ENCODE measurements around the gene ACOX2. TPM values are rescaled to one million over a fixed set of nuclear protein-coding genes. Genes with fewer than 3 reads are reported as not detected.

The ACOX2 gene
- total RNA-seq, 4 donors from 2014 or later: 18.6 to 43.1 (median 36.1) TPM

DNA sequence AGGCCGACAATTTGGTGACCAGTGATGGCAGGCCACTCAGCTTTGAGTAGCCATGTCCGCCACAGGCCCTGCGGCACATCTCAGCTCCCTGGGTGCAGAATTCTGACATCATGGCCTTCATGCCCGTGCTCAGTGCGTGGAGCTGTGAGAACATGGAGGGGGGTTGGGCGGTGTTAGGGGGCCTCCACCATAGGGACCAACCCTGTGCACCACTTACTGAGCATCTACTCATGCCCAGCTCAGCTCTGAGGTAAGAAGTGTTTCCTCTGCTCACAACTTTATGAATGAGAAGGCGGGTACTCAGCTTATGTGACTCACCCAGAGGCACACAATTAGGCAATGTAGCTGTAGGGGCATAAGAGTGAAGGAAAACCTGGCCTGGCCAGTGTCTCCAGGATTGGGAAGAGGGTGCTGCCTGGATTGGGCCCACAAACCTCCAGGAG is 10.5 kb downstream of the ACOX2 start:
- DNase-seq (ENCODE audit: low spot score in 2 of 2): no peak
- Histone ChIP-seq H3K36me3 (peaks cover 0 to 100% (median 7%) of the 10 kb centered on the region in 3 donors), H3K27ac (no peak overlapping the region), H3K4me3 (no peak overlapping the region), H3K27me3 (no peaks in the 10 kb centered on the region), H3K4me1 (peaks cover 0 to 18% (median 0%) of the 10 kb centered on the region in 4 donors), H3K9me3 (no peaks in the 10 kb centered on the region)
- no peak for TF ChIP-seq POLR2A (IDR thresholded peaks at IDR 0.05)
- TF ChIP-seq, protein P1, sequence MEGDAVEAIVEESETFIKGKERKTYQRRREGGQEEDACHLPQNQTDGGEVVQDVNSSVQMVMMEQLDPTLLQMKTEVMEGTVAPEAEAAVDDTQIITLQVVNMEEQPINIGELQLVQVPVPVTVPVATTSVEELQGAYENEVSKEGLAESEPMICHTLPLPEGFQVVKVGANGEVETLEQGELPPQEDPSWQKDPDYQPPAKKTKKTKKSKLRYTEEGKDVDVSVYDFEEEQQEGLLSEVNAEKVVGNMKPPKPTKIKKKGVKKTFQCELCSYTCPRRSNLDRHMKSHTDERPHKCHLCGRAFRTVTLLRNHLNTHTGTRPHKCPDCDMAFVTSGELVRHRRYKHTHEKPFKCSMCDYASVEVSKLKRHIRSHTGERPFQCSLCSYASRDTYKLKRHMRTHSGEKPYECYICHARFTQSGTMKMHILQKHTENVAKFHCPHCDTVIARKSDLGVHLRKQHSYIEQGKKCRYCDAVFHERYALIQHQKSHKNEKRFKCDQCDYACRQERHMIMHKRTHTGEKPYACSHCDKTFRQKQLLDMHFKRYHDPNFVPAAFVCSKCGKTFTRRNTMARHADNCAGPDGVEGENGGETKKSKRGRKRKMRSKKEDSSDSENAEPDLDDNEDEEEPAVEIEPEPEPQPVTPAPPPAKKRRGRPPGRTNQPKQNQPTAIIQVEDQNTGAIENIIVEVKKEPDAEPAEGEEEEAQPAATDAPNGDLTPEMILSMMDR (IDR thresholded peaks at IDR 0.05): no peak
- TF ChIP-seq EP300 (IDR thresholded peaks at IDR 0.05): peak in 1 of 2 donors; percentile 18
- 71 to 78% methylated on average over 7 of the region's 7 CpGs for WGBS, 2 donors

DNA sequence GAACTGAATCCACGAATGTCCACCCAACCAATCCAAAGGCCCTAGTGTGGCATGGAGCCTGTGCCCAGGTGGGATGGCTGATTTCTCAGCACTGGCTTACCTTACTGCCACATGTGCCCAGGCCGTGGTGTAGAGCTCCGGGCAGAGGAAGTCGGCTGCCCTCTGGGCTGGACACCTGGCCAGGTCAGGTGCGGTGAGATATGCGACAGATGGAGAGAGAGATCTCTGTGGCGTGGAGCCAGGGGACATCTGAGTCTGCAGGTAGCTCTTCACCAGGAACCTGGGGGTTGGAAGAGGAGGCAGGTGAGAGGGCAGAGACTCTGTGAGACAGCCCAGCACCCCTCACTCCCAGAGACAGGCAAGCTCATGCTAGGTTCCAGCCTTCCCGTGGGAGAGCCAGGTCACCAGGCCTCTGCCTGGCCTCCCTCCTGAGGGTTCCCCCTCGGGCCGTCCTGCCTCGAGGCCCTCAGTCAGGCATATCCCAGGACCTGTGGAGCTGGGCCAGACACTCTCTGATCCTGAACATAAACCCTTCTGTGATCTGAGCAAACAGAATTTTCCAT is 12.6 kb downstream of the ACOX2 start:
- Histone ChIP-seq H3K36me3 (peaks cover 0 to 100% (median 7%) of the 10 kb centered on the region in 3 donors), H3K4me3 (no peak overlapping the region), H3K9me3 (no peaks in the 10 kb centered on the region), H3K4me1 (peaks cover 0 to 15% (median 0%) of the 10 kb centered on the region in 4 donors), H3K27me3 (no peaks in the 10 kb centered on the region), H3K27ac (no peak overlapping the region)
- no peak for DNase-seq (ENCODE audit: low spot score in 2 of 2)
- 84 to 86% methylated on average over 10 to 11 of the region's 11 CpGs for WGBS, 2 donors
- TF ChIP-seq, protein P1 (IDR thresholded peaks at IDR 0.05): no peak
- TF ChIP-seq EP300 (IDR thresholded peaks at IDR 0.05): no peak
- no peak for TF ChIP-seq POLR2A (IDR thresholded peaks at IDR 0.05)

DNA sequence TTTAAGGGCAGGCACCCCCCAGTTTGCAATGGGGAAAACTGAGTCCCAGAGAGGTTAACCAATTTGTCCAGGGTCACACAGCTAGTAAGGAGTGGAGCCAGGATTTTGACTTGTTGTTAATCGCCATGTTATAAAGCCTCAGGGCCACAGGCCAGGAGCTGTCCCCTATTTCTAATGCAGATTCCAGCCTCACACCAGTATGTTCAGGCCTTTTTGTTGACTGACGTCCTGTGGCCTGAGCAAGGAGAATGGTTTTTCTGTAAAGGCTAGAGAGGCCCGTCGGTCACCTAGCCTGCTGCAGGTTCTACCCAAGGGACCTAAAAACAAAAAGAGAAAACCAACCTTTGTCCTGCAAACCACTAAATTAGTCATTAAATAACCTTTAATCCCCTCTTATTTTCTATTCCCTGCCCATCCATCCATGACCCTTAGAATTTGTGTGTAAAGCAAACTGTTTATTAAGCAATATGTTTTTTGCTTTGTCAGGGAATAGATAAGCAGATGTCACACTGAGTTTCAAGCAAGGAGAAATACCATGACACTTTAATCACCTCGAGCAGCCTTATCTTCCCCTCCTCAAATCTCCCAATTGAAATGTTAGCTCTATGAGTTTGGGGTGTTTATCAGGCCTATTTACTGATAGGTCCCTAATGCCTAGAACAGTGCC is 14.1 kb downstream of the ACOX2 start:
- Histone ChIP-seq H3K27ac (no peak overlapping the region), H3K27me3 (no peaks in the 10 kb centered on the region), H3K4me3 (no peak overlapping the region), H3K36me3 (peaks cover 0 to 100% (median 4%) of the 10 kb centered on the region in 3 donors), H3K9me3 (no peaks in the 10 kb centered on the region), H3K4me1 (peaks cover 0 to 3% (median 0%) of the 10 kb centered on the region in 4 donors)
- DNase-seq (ENCODE audit: low spot score in 2 of 2): no peak
- 82 to 84% methylated on average over 5 of the region's 5 CpGs for WGBS, 2 donors
- no peak for TF ChIP-seq POLR2A (IDR thresholded peaks at IDR 0.05)

DNA sequence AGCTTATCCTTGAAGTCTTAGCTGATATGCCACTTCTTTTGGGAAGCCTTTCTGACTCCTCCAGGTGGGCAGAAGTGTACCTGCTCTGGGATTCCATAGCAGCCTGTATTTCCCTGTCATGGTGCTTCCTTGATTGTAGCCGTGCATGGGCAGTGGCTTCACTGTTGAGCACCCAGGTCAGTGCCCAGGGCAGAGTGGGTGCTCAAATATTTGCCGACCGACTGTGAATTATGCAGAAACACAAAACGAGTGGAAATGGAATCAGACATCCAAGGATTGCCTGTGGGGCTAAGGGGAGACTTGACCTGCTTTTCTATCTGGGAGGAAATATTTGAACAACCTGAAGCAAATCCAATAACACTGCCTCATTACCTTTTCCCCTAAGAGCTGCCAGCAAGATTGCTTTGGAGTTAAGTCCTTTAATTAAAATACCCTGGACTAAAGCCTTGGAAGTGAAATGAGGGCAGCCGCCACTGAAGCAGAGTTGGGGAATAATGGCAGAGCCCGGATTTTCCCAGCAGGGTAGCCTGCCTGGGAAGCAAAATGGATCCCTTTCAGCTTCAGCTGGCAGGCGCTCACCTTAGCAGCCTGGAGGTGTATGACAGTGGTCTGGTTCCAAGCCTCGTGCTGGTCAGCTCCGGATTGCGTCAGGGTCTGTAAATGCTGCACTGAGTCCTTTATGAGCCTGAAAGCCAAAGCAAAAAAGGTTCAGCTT is 14.9 kb downstream of the ACOX2 start:
- Histone ChIP-seq H3K27me3 (no peaks in the 10 kb centered on the region), H3K9me3 (no peaks in the 10 kb centered on the region), H3K4me1 (peaks cover 0 to 3% (median 0%) of the 10 kb centered on the region in 4 donors), H3K36me3 (peaks cover 0 to 99% (median 4%) of the 10 kb centered on the region in 3 donors), H3K27ac (no peak overlapping the region), H3K4me3 (no peak overlapping the region)
- DNase-seq (ENCODE audit: low spot score in 2 of 2): no peak
- TF ChIP-seq EP300 (IDR thresholded peaks at IDR 0.05) (no peak), POLR2A (IDR thresholded peaks at IDR 0.05) (no peak)
- TF ChIP-seq, protein P1 (IDR thresholded peaks at IDR 0.05): no peak
- 50 to 57% methylated on average over 10 of the region's 10 CpGs for WGBS, 2 donors

DNA sequence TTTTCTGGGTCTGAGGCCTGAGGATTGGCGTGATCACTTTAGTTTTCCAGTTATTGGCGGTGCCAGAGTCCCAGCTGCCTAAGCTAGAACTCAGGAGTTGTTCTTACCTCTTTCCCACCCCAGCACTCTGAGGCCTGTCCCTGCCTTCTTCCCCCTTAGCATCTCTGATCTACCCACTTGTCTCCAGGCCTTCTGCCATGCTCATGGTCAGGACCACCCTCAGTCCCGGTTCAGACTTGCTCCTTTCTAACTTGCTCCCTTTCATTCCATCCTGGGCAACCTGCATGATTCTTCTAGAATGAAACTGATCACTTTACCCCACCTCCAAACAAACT is 15.7 kb downstream of the ACOX2 start:
- Histone ChIP-seq H3K4me3 (no peak overlapping the region), H3K9me3 (no peaks in the 10 kb centered on the region), H3K27me3 (no peaks in the 10 kb centered on the region), H3K4me1 (peaks cover 0 to 3% (median 0%) of the 10 kb centered on the region in 4 donors), H3K27ac (no peak overlapping the region), H3K36me3 (peaks cover 0 to 99% (median 4%) of the 10 kb centered on the region in 3 donors)
- no peak for DNase-seq (ENCODE audit: low spot score in 2 of 2)
- 91 to 94% methylated on average over 3 of the region's 3 CpGs for WGBS, 2 donors
- TF ChIP-seq EP300 (IDR thresholded peaks at IDR 0.05) (no peak), POLR2A (IDR thresholded peaks at IDR 0.05) (no peak)
- TF ChIP-seq, protein P1 (IDR thresholded peaks at IDR 0.05): no peak
